GM23338 (cell line): ENCODE data around the gene R3HDM4. TPM values are rescaled to one million over a fixed set of nuclear protein-coding genes. Genes with fewer than 3 reads are reported as not detected.

ENCODE experiments used
- ATAC-seq: fragments of 200-7000 bp; cut with Tn5 transposase; 3 replicates; pipeline ENCODE4 v1.9.1; 2020
- DNase-seq: peaks from one replicate; pipeline ENCODE4 v3.0.0-alpha.2; 2015; ENCODE audit warnings: low spot score
- H2AFZ ChIP-seq: fragments of 200-600 bp; sonication (generic); 2 replicates; pipeline ENCODE4 v1.8.0; 2016; ENCODE audit warnings: antibody characterized with exemption, mild to moderate bottlenecking, moderate library complexity
- H3F3A ChIP-seq: fragments of 200-600 bp; sonication (generic); replicated peaks from 2 replicates; pipeline ENCODE4 v1.8.0; 2017; ENCODE audit warnings: antibody characterized with exemption, mixed run types, low read depth
- H3K27ac ChIP-seq: fragments of 200-600 bp; sonication (generic); 2 replicates; pipeline ENCODE4 v1.6.1; 2016; ENCODE audit warnings: low read depth
- H3K27me3 ChIP-seq: fragments of 200-600 bp; sonication (generic); 2 replicates; pipeline ENCODE4 v1.8.0; 2016; ENCODE audit warnings: mild to moderate bottlenecking, mixed run types, moderate library complexity; ENCODE audit not compliant: insufficient read depth
- H3K36me3 ChIP-seq: fragments of 200-600 bp; sonication (generic); 2 replicates; pipeline ENCODE4 v1.8.0; 2016; ENCODE audit warnings: mild to moderate bottlenecking; ENCODE audit not compliant: insufficient read depth
- H3K4me1 ChIP-seq: fragments of 200-600 bp; sonication (generic); 2 replicates; pipeline ENCODE4 v1.8.0; 2016; ENCODE audit warnings: mild to moderate bottlenecking, moderate library complexity; ENCODE audit not compliant: insufficient read depth
- H3K4me2 ChIP-seq: fragments of 200-600 bp; sonication (generic); 2 replicates; pipeline ENCODE4 v1.7.1; 2017; ENCODE audit warnings: mixed run types
- H3K4me3 ChIP-seq: fragments of 200-600 bp; sonication (generic); 2 replicates; pipeline ENCODE4 v1.6.1; 2016; ENCODE audit warnings: mixed run types
- H3K79me2 ChIP-seq: fragments of 200-600 bp; sonication (generic); replicated peaks from 2 replicates; pipeline ENCODE4 v1.8.0; 2017; ENCODE audit warnings: mild to moderate bottlenecking; ENCODE audit not compliant: insufficient read depth
- H3K9me2 ChIP-seq: fragments of 200-600 bp; sonication (generic); 2 replicates; pipeline ENCODE4 v1.8.0; 2017; ENCODE audit not compliant: insufficient read depth
- H4K20me1 ChIP-seq: fragments of 200-600 bp; sonication (generic); replicated peaks from 2 replicates; pipeline ENCODE4 v1.8.0; 2017; ENCODE audit warnings: mild to moderate bottlenecking; ENCODE audit not compliant: insufficient read depth
- H3K27ac Mint-ChIP-seq: 2 replicates; pipeline ENCODE4 v1.8.0; 2020; ENCODE audit warnings: inconsistent platforms, mild to moderate bottlenecking, moderate library complexity, mixed read lengths
- H3K27me3 Mint-ChIP-seq: 3 replicates; pipeline ENCODE4 v1.8.0; 2022; ENCODE audit warnings: low read depth, mild to moderate bottlenecking, moderate library complexity, mixed read lengths, inconsistent platforms; ENCODE audit not compliant: insufficient read depth, poor library complexity
- H3K36me3 Mint-ChIP-seq: 3 replicates; pipeline ENCODE4 v1.8.0; 2021; ENCODE audit warnings: low read depth, mild to moderate bottlenecking, inconsistent platforms, moderate library complexity, mixed read lengths
- H3K4me1 Mint-ChIP-seq: 3 replicates; pipeline ENCODE4 v1.8.0; 2020; ENCODE audit warnings: mild to moderate bottlenecking, inconsistent platforms, mixed read lengths
- H3K4me3 Mint-ChIP-seq: 3 replicates; pipeline ENCODE4 v1.8.0; 2021; ENCODE audit warnings: moderate library complexity, mild to moderate bottlenecking, inconsistent platforms, mixed read lengths
- H3K9me3 Mint-ChIP-seq: 3 replicates; pipeline ENCODE4 v1.8.0; 2020; ENCODE audit warnings: moderate library complexity, mild to moderate bottlenecking, inconsistent platforms, mixed read lengths
- CREB1 ChIP-seq: fragments of 250-450 bp; sonication (Bioruptor Pico); IDR thresholded peaks from 2 replicates; pipeline ENCODE4 v1.5.0; 2020; ENCODE audit warnings: low read depth, mild to moderate bottlenecking, moderate library complexity
- EZH2 ChIP-seq: fragments of 200-600 bp; sonication (generic); IDR thresholded peaks from one replicate; pipeline ENCODE4 v1.8.0; 2017; ENCODE audit warnings: antibody characterized with exemption, mild to moderate bottlenecking, low read depth; ENCODE audit not compliant: unreplicated experiment
- EZH2phosphoT487 ChIP-seq: fragments of 200-600 bp; sonication (generic); IDR thresholded peaks from one replicate; pipeline ENCODE4 v1.8.1; 2018; ENCODE audit warnings: antibody characterized with exemption; ENCODE audit not compliant: unreplicated experiment
- JUNB ChIP-seq: IDR thresholded peaks from one replicate; pipeline ENCODE4 v1.6.1; 2016; ENCODE audit warnings: antibody characterized with exemption; ENCODE audit not compliant: unreplicated experiment
- STAT1 ChIP-seq: IDR thresholded peaks from one replicate; pipeline ENCODE4 v1.6.1; 2016; ENCODE audit warnings: antibody characterized with exemption; ENCODE audit not compliant: unreplicated experiment
- ZNF331 ChIP-seq: fragments of 250-450 bp; sonication (Bioruptor Pico); IDR thresholded peaks from 2 replicates; pipeline ENCODE4 v1.5.0; 2020; ENCODE audit warnings: low read depth, mild to moderate bottlenecking, moderate library complexity
- ZNF462 ChIP-seq: fragments of 250-450 bp; sonication (Bioruptor Pico); IDR thresholded peaks from 2 replicates; pipeline ENCODE4 v1.5.0; 2020; ENCODE audit warnings: mild to moderate bottlenecking, moderate library complexity
- polyA plus RNA-seq: library from polyadenylated mRNA; unstranded; fragments of >200 nt; fragmentation: Nextera tagmentation; extraction: Ambion mirVana; gene quantifications from 2 replicates; pipeline ENCODE4 v1.2.1, GENCODE V29; 2016
- total RNA-seq: library from RNA; depleted of rRNA; stranded (reverse); fragments of >200 nt; shearing (Covaris generic); gene quantifications from 2 replicates; pipeline ENCODE4 v1.2.3, GENCODE V29; 2014
- TF ChIP-seq, protein P1 (sequence below): IDR thresholded peaks from one replicate; pipeline ENCODE4 v1.6.1; 2018; ENCODE audit warnings: antibody characterized with exemption; ENCODE audit not compliant: unreplicated experiment
- TF ChIP-seq, protein P2 (sequence below): IDR thresholded peaks from 2 replicates; pipeline ENCODE4 v1.6.1; 2016; ENCODE audit warnings: antibody characterized with exemption

R3HDM4 gene
- total and polyA plus RNA-seq, 2 experiments from 2014 or later: 76.5 to 87.1 TPM

GRCh38 chr19:937259-937694, 24.3 kb upstream of the R3HDM4 start:
- Histone ChIP-seq H3K4me1 (peaks cover 10% of the 10 kb centered on the region; the same call in 1 of the 2 replicates), H3K27me3 (no peaks in the 10 kb centered on the region), H3K9me2 (no peaks in the 10 kb centered on the region), H3K36me3 (no peaks in the 10 kb centered on the region), H3F3A (0 out of 2 replicates have a peak, but pooled peaks cover 3% of the 10 kb centered on the region), H3K79me2 (peaks cover 87% of the 10 kb centered on the region), H3K4me2 (no peak overlapping the region), H3K27ac (no peak overlapping the region), H2AFZ (no peak overlapping the region), H4K20me1 (peaks cover 8% of the 10 kb centered on the region), H3K4me3 (no peak overlapping the region)
- Mint-ChIP-seq H3K4me3 (no peak overlapping the region), H3K36me3 (peaks cover 29% of the 10 kb centered on the region), H3K4me1 (peaks cover 8% of the 10 kb centered on the region; the same call in 2 of the 3 replicates), H3K9me3 (peaks cover 2% of the 10 kb centered on the region; the same call in 2 of the 3 replicates), H3K27me3 (peaks cover 12% of the 10 kb centered on the region), H3K27ac (no peak overlapping the region; the same call in 1 of the 2 replicates)
- no peak for TF ChIP-seq EZH2phosphoT487
- no peak for DNase-seq
- ATAC-seq: no peak

- no peak overlapping the region for H3K27ac ChIP-seq
- peaks cover 33% of the 10 kb centered on the region for H3K36me3 Mint-ChIP-seq
- H3K4me1 Mint-ChIP-seq: peaks cover 8% of the 10 kb centered on the region; the same call in 2 of the 3 replicates
- H3K79me2 ChIP-seq: peaks cover 88% of the 10 kb centered on the region
- peaks cover 2% of the 10 kb centered on the region; the same call in 2 of the 3 replicates for H3K9me3 Mint-ChIP-seq
- no peaks in the 10 kb centered on the region for H3K9me2 ChIP-seq
- no peak overlapping the region for H3K27ac Mint-ChIP-seq
- peaks cover 11% of the 10 kb centered on the region for H3K27me3 Mint-ChIP-seq
- H4K20me1 ChIP-seq: peaks cover 8% of the 10 kb centered on the region
- no peak overlapping the region for H2AFZ ChIP-seq
- peaks cover 10% of the 10 kb centered on the region; the same call in 1 of the 2 replicates for H3K4me1 ChIP-seq
- H3K36me3 ChIP-seq: no peaks in the 10 kb centered on the region
- no peak overlapping the region for H3K4me3 ChIP-seq
- H3K4me3 Mint-ChIP-seq: no peak overlapping the region
- H3K4me2 ChIP-seq: no peak overlapping the region
- no peak for ATAC-seq
- no peak for DNase-seq
- no peaks in the 10 kb centered on the region for H3K27me3 ChIP-seq
- H3F3A ChIP-seq: 0 out of 2 replicates have a peak, but pooled peaks cover 6% of the 10 kb centered on the region
- TF ChIP-seq STAT1 (no peak), JUNB (no peak), ZNF331 (CRISPR knock-in tag) (no peak), CREB1 (no peak), ZNF462 (no peak), EZH2 (no peak)
- TF ChIP-seq, protein P1, sequence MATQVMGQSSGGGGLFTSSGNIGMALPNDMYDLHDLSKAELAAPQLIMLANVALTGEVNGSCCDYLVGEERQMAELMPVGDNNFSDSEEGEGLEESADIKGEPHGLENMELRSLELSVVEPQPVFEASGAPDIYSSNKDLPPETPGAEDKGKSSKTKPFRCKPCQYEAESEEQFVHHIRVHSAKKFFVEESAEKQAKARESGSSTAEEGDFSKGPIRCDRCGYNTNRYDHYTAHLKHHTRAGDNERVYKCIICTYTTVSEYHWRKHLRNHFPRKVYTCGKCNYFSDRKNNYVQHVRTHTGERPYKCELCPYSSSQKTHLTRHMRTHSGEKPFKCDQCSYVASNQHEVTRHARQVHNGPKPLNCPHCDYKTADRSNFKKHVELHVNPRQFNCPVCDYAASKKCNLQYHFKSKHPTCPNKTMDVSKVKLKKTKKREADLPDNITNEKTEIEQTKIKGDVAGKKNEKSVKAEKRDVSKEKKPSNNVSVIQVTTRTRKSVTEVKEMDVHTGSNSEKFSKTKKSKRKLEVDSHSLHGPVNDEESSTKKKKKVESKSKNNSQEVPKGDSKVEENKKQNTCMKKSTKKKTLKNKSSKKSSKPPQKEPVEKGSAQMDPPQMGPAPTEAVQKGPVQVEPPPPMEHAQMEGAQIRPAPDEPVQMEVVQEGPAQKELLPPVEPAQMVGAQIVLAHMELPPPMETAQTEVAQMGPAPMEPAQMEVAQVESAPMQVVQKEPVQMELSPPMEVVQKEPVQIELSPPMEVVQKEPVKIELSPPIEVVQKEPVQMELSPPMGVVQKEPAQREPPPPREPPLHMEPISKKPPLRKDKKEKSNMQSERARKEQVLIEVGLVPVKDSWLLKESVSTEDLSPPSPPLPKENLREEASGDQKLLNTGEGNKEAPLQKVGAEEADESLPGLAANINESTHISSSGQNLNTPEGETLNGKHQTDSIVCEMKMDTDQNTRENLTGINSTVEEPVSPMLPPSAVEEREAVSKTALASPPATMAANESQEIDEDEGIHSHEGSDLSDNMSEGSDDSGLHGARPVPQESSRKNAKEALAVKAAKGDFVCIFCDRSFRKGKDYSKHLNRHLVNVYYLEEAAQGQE: no peak
- TF ChIP-seq, protein P2, sequence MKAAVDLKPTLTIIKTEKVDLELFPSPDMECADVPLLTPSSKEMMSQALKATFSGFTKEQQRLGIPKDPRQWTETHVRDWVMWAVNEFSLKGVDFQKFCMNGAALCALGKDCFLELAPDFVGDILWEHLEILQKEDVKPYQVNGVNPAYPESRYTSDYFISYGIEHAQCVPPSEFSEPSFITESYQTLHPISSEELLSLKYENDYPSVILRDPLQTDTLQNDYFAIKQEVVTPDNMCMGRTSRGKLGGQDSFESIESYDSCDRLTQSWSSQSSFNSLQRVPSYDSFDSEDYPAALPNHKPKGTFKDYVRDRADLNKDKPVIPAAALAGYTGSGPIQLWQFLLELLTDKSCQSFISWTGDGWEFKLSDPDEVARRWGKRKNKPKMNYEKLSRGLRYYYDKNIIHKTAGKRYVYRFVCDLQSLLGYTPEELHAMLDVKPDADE: no peak
Observed at GRCh38 chr19:936175-936546, 23.1 kb upstream of the R3HDM4 start.
